ENCODE data around the gene HBE1. TPM values are rescaled to one million over a fixed set of nuclear protein-coding genes. Genes with fewer than 3 reads are reported as not detected.

The HBE1 gene
- total RNA-seq, 1 donor from 2014 or later, result not detected

GRCh38 chr11:5224538-5225479, 44.9 kb downstream of the HBE1 start:
- no peak for FAIRE-seq

DNA sequence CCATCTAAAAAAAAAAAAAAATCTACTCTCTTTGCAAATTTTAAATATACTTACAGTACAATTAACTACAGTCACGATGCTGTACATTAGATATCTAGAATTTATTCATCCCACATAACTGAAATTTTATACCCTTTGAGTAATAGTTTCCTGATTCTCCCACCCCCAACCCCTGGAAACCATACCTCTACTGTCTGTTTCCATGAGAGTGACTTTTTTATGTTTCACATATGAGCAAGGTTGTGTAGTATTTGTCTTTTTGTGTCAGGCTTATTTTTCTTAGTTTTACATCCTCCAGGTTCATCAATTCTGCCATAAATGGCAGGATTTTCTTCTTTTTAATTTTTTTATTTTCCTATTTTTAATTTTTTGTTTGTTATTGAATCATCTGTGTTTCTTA, 46.1 kb downstream of the HBE1 start:
- H3K4me2 ChIP-seq (ENCODE audit: low read length), result no peak overlapping the region
- no peaks in the 10 kb centered on the region for H3K9me3 ChIP-seq (ENCODE audit: insufficient read depth, low read depth, low read length)
- DNase-seq (ENCODE audit: low read depth), result no peak
- no peak for FAIRE-seq
- Mint-ChIP-seq H3K27me3 (ENCODE audit: low read depth, unreplicated experiment) (no peaks in the 10 kb centered on the region), H3K4me3 (ENCODE audit: unreplicated experiment) (no peak overlapping the region), H3K36me3 (ENCODE audit: low read depth, unreplicated experiment) (no peaks in the 10 kb centered on the region), H3K27ac (ENCODE audit: unreplicated experiment) (no peak overlapping the region), H3K4me1 (ENCODE audit: low read depth, unreplicated experiment) (no peaks in the 10 kb centered on the region), H3K9me3 (ENCODE audit: unreplicated experiment) (peaks cover 3% of the 10 kb centered on the region)
- H4K20me1 ChIP-seq (ENCODE audit: insufficient read depth, low read length), result no peaks in the 10 kb centered on the region
- no peaks in the 10 kb centered on the region for H3K4me1 ChIP-seq (ENCODE audit: insufficient read depth, low read length)
- no peak overlapping the region for H3K27ac ChIP-seq (ENCODE audit: low read depth, low read length)
- H3K9ac ChIP-seq (ENCODE audit: low read length), result no peak overlapping the region
- H3K4me3 ChIP-seq (ENCODE audit: insufficient read depth, low read depth, low read length), result no peak overlapping the region
- TF ChIP-seq, protein P1, sequence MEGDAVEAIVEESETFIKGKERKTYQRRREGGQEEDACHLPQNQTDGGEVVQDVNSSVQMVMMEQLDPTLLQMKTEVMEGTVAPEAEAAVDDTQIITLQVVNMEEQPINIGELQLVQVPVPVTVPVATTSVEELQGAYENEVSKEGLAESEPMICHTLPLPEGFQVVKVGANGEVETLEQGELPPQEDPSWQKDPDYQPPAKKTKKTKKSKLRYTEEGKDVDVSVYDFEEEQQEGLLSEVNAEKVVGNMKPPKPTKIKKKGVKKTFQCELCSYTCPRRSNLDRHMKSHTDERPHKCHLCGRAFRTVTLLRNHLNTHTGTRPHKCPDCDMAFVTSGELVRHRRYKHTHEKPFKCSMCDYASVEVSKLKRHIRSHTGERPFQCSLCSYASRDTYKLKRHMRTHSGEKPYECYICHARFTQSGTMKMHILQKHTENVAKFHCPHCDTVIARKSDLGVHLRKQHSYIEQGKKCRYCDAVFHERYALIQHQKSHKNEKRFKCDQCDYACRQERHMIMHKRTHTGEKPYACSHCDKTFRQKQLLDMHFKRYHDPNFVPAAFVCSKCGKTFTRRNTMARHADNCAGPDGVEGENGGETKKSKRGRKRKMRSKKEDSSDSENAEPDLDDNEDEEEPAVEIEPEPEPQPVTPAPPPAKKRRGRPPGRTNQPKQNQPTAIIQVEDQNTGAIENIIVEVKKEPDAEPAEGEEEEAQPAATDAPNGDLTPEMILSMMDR (IDR thresholded peaks at IDR 0.05; ENCODE audit: insufficient read depth, low read depth, low read length), result no peak
- TF ChIP-seq EZH2 (IDR thresholded peaks at IDR 0.05; ENCODE audit: insufficient read depth, low read length), result no peak
- no peaks in the 10 kb centered on the region for H3K27me3 ChIP-seq (ENCODE audit: insufficient read depth, low read length)
- no peak overlapping the region for H2AFZ ChIP-seq (ENCODE audit: low read depth, low read length)
- H3K36me3 ChIP-seq (ENCODE audit: insufficient read depth, low read length), result no peaks in the 10 kb centered on the region
- H3K79me2 ChIP-seq (ENCODE audit: insufficient read depth, low read length), result no peaks in the 10 kb centered on the region

More at GRCh38 chr11:5224538-5225479, 44.9 kb downstream of the HBE1 start:
- H3K36me3 ChIP-seq (ENCODE audit: insufficient read depth, low read length), result no peaks in the 10 kb centered on the region
- H3K4me2 ChIP-seq (ENCODE audit: low read length), result no peak overlapping the region
- Mint-ChIP-seq H3K4me1 (ENCODE audit: low read depth, unreplicated experiment) (no peaks in the 10 kb centered on the region), H3K9me3 (ENCODE audit: unreplicated experiment) (peaks cover 2% of the 10 kb centered on the region), H3K27me3 (ENCODE audit: low read depth, unreplicated experiment) (no peaks in the 10 kb centered on the region), H3K4me3 (ENCODE audit: unreplicated experiment) (no peak overlapping the region), H3K27ac (ENCODE audit: unreplicated experiment) (no peak overlapping the region), H3K36me3 (ENCODE audit: low read depth, unreplicated experiment) (no peaks in the 10 kb centered on the region)
- no peak overlapping the region for H3K9ac ChIP-seq (ENCODE audit: low read length)
- H4K20me1 ChIP-seq (ENCODE audit: insufficient read depth, low read length), result no peaks in the 10 kb centered on the region
- H3K27me3 ChIP-seq (ENCODE audit: insufficient read depth, low read length), result no peaks in the 10 kb centered on the region
- H3K27ac ChIP-seq (ENCODE audit: low read depth, low read length), result no peak overlapping the region
- H3K4me3 ChIP-seq (ENCODE audit: insufficient read depth, low read depth, low read length), result no peak overlapping the region
- no peak for TF ChIP-seq EZH2 (IDR thresholded peaks at IDR 0.05; ENCODE audit: insufficient read depth, low read length)
- TF ChIP-seq, protein P1 (IDR thresholded peaks at IDR 0.05; ENCODE audit: insufficient read depth, low read depth, low read length), result no peak
- H2AFZ ChIP-seq (ENCODE audit: low read depth, low read length), result no peak overlapping the region
- DNase-seq (ENCODE audit: low read depth), result no peak
- H3K79me2 ChIP-seq (ENCODE audit: insufficient read depth, low read length), result no peaks in the 10 kb centered on the region
- H3K9me3 ChIP-seq (ENCODE audit: insufficient read depth, low read depth, low read length), result no peaks in the 10 kb centered on the region
- H3K4me1 ChIP-seq (ENCODE audit: insufficient read depth, low read length), result no peaks in the 10 kb centered on the region

GRCh38 chr11:5223146-5223545, 46.6 kb downstream of the HBE1 start:
- H3K4me3 Mint-ChIP-seq (ENCODE audit: unreplicated experiment), result no peak overlapping the region
- no peaks in the 10 kb centered on the region for H3K36me3 ChIP-seq (ENCODE audit: insufficient read depth, low read length)
- H3K27ac Mint-ChIP-seq (ENCODE audit: unreplicated experiment), result no peak overlapping the region
- TF ChIP-seq, protein P1 (IDR thresholded peaks at IDR 0.05; ENCODE audit: insufficient read depth, low read depth, low read length), result no peak
- TF ChIP-seq EZH2 (IDR thresholded peaks at IDR 0.05; ENCODE audit: insufficient read depth, low read length), result no peak
- H3K9me3 ChIP-seq (ENCODE audit: insufficient read depth, low read depth, low read length), result no peaks in the 10 kb centered on the region
- no peak overlapping the region for H3K4me2 ChIP-seq (ENCODE audit: low read length)
- H3K79me2 ChIP-seq (ENCODE audit: insufficient read depth, low read length), result no peaks in the 10 kb centered on the region
- DNase-seq (ENCODE audit: low read depth) (no peak), FAIRE-seq (no peak)
- H2AFZ ChIP-seq (ENCODE audit: low read depth, low read length), result no peak overlapping the region
- peaks cover 5% of the 10 kb centered on the region for H3K9me3 Mint-ChIP-seq (ENCODE audit: unreplicated experiment)
- no peaks in the 10 kb centered on the region for H3K4me1 Mint-ChIP-seq (ENCODE audit: low read depth, unreplicated experiment)
- no peaks in the 10 kb centered on the region for H3K4me1 ChIP-seq (ENCODE audit: insufficient read depth, low read length)
- H3K27ac ChIP-seq (ENCODE audit: low read depth, low read length), result no peak overlapping the region
- no peaks in the 10 kb centered on the region for H3K27me3 Mint-ChIP-seq (ENCODE audit: low read depth, unreplicated experiment)
- H3K4me3 ChIP-seq (ENCODE audit: insufficient read depth, low read depth, low read length), result no peak overlapping the region
- no peaks in the 10 kb centered on the region for H3K27me3 ChIP-seq (ENCODE audit: insufficient read depth, low read length)
- H3K36me3 Mint-ChIP-seq (ENCODE audit: low read depth, unreplicated experiment), result no peaks in the 10 kb centered on the region
- H4K20me1 ChIP-seq (ENCODE audit: insufficient read depth, low read length), result no peaks in the 10 kb centered on the region
- no peak overlapping the region for H3K9ac ChIP-seq (ENCODE audit: low read length)
